Calu3 (cell line): ENCODE results near the gene ZC2HC1B. TPM values are rescaled to one million over a fixed set of nuclear protein-coding genes. Genes with fewer than 3 reads are reported as not detected.

Experiments used
- BruUV-seq: library from RNA; stranded (reverse); fragments of 400-500 nt; replicated peaks from 2 replicates; lab custom pipeline; 2021; lab: Mats Ljungman, UMichigan
- CTCF ChIA-PET: fragments of 300-600 bp; sonication (Branson Sonifier 250); formaldehyde crosslinking; loops from one replicate; lab custom pipeline; 2022; ENCODE audit warnings: antibody characterized with exemption; lab: Charles Lee
- DNase-seq: peaks from one replicate; pipeline ENCODE4 v3.0.0; 2022
- H3K27ac Mint-ChIP-seq: one replicate; pipeline ENCODE4 v1.8.0; 2022; ENCODE audit warnings: mixed read lengths; ENCODE audit not compliant: unreplicated experiment
- H3K27me3 Mint-ChIP-seq: one replicate; pipeline ENCODE4 v1.8.0; 2022; ENCODE audit warnings: mixed read lengths; ENCODE audit not compliant: unreplicated experiment
- H3K36me3 Mint-ChIP-seq: one replicate; pipeline ENCODE4 v1.8.0; 2022; ENCODE audit warnings: mild to moderate bottlenecking, moderate library complexity, mixed read lengths; ENCODE audit not compliant: insufficient read depth, unreplicated experiment
- H3K4me1 Mint-ChIP-seq: one replicate; pipeline ENCODE4 v1.8.0; 2022; ENCODE audit warnings: mild to moderate bottlenecking, low read depth, mixed read lengths; ENCODE audit not compliant: unreplicated experiment
- H3K4me3 Mint-ChIP-seq: one replicate; pipeline ENCODE4 v1.8.0; 2022; ENCODE audit warnings: mild to moderate bottlenecking, low read depth, moderate library complexity, mixed read lengths; ENCODE audit not compliant: unreplicated experiment
- H3K9me3 Mint-ChIP-seq: one replicate; pipeline ENCODE4 v1.8.0; 2022; ENCODE audit warnings: low read depth, mixed read lengths; ENCODE audit not compliant: unreplicated experiment
- CTCF ChIP-seq: fragments of 200-600 bp; IDR thresholded peaks from one replicate; pipeline ENCODE4 v1.8.0; 2022; ENCODE audit warnings: antibody characterized with exemption; ENCODE audit not compliant: unreplicated experiment
- intact Hi-C: fragments of 100-400 bp; cut with micrococcal nuclease; formaldehyde crosslinking; loops from one replicate; pipeline ENCODE4 v1.10.0; 2022; ENCODE audit not compliant: unreplicated experiment
- total RNA-seq: library from RNA; stranded (reverse); gene quantifications from 2 replicates; pipeline ENCODE4 v1.2.3, GENCODE V29; 2022

ZC2HC1B gene
- total RNA-seq, 1 experiment from 2014 or later = not detected

GRCh38 chr6:143976806-143977349, 112.6 kb downstream of the ZC2HC1B start:
- Mint-ChIP-seq H3K4me3 (no peak overlapping the region), H3K27me3 (no peaks in the 10 kb centered on the region), H3K4me1 (no peaks in the 10 kb centered on the region), H3K27ac (no peak overlapping the region), H3K9me3 (no peaks in the 10 kb centered on the region), H3K36me3 (no peaks in the 10 kb centered on the region)
- intact Hi-C loops = no loop called here
- CTCF ChIA-PET = no interaction called here
- DNase-seq = no peak
- no TSS peak for BruUV-seq
- no peak for TF ChIP-seq CTCF

DNA sequence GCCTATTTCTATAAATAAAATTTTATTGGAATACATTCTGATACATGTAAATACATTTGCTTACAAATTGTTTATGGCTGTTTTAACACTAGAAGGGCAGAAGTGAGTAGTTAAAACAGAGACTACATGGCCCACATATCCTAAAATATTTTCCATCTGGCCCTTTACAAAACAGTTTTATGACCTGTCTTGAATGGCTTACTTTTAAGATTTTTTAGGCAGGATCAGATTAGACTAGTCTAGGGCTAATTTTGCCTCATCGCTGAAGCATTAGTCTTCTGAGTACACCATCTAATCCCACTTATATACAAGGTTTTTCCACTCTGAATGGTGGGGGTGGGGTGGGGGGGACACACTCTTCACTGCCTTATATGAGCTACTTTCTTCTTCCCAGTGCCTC, 116.6 kb downstream of the ZC2HC1B start:
- H3K27ac Mint-ChIP-seq = no peak overlapping the region
- H3K27me3 Mint-ChIP-seq = no peaks in the 10 kb centered on the region
- BruUV-seq = no TSS peak
- CTCF ChIA-PET = no interaction called here
- H3K9me3 Mint-ChIP-seq = no peaks in the 10 kb centered on the region
- DNase-seq = no peak
- no peaks in the 10 kb centered on the region for H3K36me3 Mint-ChIP-seq
- no peak for TF ChIP-seq CTCF
- H3K4me1 Mint-ChIP-seq = no peaks in the 10 kb centered on the region
- intact Hi-C loops = no loop called here
- no peak overlapping the region for H3K4me3 Mint-ChIP-seq

DNA sequence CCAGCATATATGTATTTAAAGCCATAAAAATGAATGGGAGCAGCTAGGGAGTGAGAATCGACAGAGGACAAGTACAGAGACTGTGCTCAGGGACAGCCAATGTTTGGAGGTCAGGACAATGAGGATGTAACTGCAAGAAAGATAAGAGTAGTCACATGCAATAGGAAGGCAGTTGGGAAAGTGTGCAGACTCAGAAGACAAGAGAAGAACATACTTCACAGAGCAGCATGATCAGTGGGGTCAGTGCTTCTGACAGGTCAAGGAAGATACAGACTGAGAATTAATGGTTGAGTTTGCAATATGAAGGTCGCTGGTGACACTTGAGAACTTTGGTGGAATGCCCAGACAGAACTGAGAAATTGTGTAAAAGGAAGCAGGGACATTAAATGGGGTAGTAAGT, 118.7 kb downstream of the ZC2HC1B start:
- CTCF ChIA-PET = no interaction called here
- Mint-ChIP-seq H3K4me1 (no peaks in the 10 kb centered on the region), H3K4me3 (no peak overlapping the region), H3K27ac (no peak overlapping the region), H3K27me3 (no peaks in the 10 kb centered on the region), H3K9me3 (no peaks in the 10 kb centered on the region), H3K36me3 (no peaks in the 10 kb centered on the region)
- no peak for TF ChIP-seq CTCF
- BruUV-seq = no TSS peak
- no peak for DNase-seq
- intact Hi-C loops = no loop called here

DNA sequence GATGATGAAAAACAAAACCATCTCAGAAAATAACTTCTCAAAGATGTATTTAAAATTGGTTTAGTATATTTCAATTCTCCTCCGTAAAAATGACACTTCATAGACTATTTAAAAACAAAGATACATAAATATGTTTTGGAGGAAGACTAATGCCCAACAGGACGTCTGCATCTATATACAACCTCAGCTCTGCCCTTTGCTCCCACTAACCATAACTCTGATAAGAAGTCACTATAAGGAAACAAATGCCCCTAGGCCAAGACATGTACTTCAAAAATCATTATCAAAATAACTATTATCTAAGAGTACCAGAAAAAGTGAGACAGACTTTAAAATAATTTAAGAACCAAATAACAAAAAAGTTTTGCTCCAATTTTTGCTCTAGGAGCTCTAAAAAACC, 120.4 kb downstream of the ZC2HC1B start:
- BruUV-seq = no TSS peak

More for the DNA sequence above, 120.4 kb downstream of the ZC2HC1B start:
- Mint-ChIP-seq H3K36me3 (no peaks in the 10 kb centered on the region), H3K4me3 (no peak overlapping the region), H3K9me3 (no peaks in the 10 kb centered on the region), H3K27ac (no peak overlapping the region), H3K27me3 (no peaks in the 10 kb centered on the region), H3K4me1 (no peaks in the 10 kb centered on the region)
- no peak for TF ChIP-seq CTCF
- intact Hi-C loops = no loop called here
- no peak for DNase-seq
- CTCF ChIA-PET = no interaction called here
